Stimulated activated CD8-positive, alpha-beta memory T cell treated with anti-CD3 and anti-CD28 coated beads, Interleukin-4, amount 100 ng/mL, for 1 hour (primary cell): ENCODE data around the gene DHX58.
"Not testable (repeated sequence)": the region's sequence is repeated elsewhere in the genome, so short reads cannot be mapped to it uniquely, and the experiment has no call there.

ENCODE experiments used
- DNase-seq, 2 donors: peaks; one replicate each; pipeline ENCODE4 v3.0.0-alpha.2; 2020; ENCODE audit warnings: low read depth in 2 of 2, low spot score in 1 of 2

Gene DHX58

GRCh38 chr17:42112552-42113176, at the start of gene DHX58:
TSS of gene DHX58 (minus strand) at chr17:42112714. CDS start at chr17:42111892, 822 bp downstream.
- peak; percentile 31 to 66 for DNase-seq

DNA sequence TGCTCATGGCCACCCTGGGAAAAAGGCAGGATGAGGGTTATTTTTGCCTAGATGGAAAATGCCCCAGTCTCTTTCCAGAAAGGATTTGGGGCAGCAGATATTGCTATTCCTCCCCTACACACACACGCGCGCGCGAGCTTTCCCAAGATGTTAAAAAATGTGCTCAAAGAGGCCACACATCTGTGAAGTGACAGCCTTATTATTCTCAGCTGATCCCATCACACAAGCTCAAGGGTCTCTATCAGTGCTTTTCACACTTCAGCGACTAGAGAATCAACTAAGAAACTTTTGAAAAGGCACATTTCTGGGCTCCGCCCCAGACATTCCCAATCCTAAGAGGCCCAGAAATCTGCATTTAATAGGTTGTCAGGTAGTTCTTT, 48.0 kb upstream of the DHX58 start:
- DNase-seq: no peak

GRCh38 chr17:42159796-42160530, 47.4 kb upstream of the DHX58 start:
- no peak for DNase-seq

GRCh38 chr17:42155614-42156045, 43.1 kb upstream of the DHX58 start:
- DNase-seq: no peak

- DNase-seq: no peak
Observed at GRCh38 chr17:42153919-42154742, 41.6 kb upstream of the DHX58 start.

DNA sequence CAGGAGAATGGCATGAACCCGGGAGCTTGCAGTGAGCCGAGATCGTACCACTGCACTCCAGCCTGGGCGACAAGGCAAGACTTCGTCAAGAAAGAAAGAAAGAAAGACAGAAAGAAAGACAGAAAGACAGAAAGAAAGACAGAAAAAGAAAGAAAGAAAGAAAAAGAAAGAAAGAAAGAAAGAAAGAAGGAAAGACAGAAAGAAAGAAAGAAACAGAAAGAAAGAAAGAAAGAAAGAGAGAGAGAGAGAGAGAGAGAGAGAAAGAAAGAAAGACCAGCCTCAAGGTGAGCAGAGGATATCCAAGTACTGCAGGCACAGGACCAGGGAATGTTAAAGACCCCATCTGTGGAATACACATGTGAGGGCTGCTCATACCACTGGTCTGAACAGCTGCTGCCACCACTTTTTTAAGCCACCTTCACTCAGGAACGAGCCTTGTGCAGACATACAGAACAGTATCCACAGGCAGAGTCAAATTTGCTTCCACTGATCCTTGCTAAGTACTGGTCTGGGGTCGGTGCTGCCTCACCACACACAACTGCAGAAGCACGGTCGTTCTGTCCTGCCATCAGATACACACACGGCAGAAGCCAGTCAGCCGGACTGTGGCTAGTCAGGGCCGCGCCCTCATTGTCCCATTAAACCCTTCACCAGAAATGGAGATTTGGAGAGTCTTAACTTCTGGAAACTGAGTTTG, 34.5 kb upstream of the DHX58 start:
- DNase-seq: no peak

- DNase-seq: not testable (repeated sequence)
Observed at GRCh38 chr17:42143138-42143537, 30.6 kb upstream of the DHX58 start.

GRCh38 chr17:42142371-42142896, 29.9 kb upstream of the DHX58 start:
- no peak for DNase-seq

- no peak for DNase-seq
Observed at GRCh38 chr17:42141382-42141781, 28.9 kb upstream of the DHX58 start.

- DNase-seq: not testable (repeated sequence)
Observed at GRCh38 chr17:42140690-42141089, 28.2 kb upstream of the DHX58 start.

- no peak for DNase-seq
Observed at GRCh38 chr17:42138749-42139492, 26.4 kb upstream of the DHX58 start.

- DNase-seq: no peak
Observed at GRCh38 chr17:42136654-42137051, 24.1 kb upstream of the DHX58 start.

DNA sequence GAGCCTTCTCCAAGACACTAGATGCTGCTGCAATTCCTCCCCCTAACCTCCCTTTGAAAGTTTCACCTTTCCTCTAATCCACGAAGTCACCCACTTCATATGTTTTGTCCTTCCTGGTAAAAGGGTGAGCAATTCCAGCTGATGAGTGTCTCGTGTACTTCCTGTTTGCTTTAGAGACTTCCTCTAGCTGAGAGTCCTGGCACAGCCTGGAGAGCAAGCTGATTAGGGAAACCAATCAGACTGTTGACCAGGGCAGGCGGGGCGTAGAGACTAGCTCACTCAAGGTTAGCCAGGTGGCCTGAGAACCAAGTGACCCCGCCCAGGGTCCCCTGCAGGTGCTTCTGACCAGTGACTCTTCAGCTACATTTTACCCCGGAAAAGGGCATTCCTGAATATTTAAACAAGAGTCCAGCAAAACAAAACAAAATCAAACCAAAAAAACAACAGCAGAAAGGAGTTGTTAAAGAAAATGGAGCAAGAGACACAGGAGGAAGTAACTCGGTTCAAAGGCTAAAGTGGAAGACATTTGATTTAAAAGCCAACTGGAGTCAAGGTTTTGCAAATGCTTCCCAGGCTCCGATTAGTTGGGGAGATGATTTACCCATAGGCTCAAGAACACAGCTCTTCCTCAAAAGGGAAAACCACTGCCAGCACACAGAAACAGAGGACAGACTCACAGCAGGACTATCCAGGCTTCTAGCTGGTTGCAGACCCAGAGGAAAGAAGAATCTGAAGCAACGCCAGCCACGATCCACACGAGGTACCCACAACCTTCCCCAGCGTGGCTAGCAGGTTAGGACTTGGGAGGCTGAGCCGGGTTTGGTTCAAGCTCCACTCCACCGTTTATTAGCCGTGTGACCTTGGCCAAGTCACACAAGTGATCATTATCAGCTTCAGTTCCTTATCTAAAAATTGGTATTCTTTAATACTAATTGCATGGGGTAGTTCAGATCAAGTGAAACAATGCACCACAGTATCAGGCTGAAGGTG, 23.4 kb upstream of the DHX58 start:
- DNase-seq: no peak

DNA sequence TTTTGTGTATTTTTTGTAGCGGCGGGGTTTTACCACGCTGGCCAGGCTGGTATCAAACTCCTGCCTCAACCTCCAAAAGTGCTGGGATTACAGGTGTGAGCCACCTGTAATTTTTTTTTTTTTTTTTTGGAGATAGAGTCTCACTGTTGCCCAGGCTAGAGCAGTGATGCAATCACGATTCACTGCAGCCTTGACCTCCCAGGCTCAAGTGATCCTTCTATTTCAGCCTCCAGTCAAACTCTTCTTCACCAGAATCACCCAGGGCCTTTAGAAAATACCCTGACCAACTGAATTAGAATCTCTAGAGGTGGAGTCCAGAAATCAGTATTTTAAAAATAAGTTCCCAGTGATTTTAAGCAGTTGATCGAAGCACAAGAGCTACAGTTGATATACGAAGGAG, 22.6 kb upstream of the DHX58 start:
- DNase-seq: no peak

- DNase-seq: no peak
Observed at GRCh38 chr17:42133461-42134041, 21.0 kb upstream of the DHX58 start.

DNA sequence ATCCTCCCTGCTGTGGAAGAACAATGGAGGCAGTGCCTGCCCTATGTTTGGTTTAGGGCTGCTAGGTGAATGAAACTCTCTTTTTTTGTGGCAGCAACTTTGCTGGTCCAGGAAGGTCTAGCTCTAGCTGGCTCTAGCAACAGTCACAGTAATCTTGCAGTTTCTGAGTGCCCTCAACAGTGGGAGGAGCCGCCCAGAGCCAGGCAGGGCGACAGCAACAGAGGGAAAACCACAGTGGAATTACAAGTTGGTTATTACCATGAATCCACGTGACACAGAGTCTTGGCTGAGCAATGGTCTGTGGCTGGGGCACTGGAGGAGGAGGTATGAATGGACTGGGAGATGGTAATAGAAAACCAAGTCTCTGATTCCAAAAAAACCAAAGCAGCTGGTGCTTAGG, 20.4 kb upstream of the DHX58 start:
- no peak for DNase-seq

- no peak for DNase-seq
Observed at GRCh38 chr17:42131981-42132432, 19.5 kb upstream of the DHX58 start.

DNA sequence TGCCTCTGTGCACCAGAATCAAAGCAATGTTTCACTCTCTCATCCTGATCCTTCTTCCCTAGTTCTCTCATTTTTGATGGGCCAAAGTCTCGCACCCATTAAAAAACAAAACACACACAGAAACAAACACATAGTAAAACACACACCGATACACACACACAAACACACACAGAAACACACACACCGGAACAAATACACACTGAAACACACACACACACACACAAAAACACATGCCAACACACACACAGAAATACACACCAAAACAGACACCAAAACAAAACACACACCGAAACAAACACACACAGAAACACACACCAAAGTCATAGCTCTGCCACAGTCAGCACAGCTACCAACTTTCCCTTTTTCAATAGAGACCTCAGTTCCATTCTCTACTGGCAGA, 18.7 kb upstream of the DHX58 start:
- no peak for DNase-seq
